Aorta (tissue), 5 donors: ENCODE results near the gene TRAFD1. TPM values are rescaled to one million over a fixed set of nuclear protein-coding genes. Genes with fewer than 3 reads are reported as not detected.

Source experiments
- ATAC-seq: fragments of 200-7000 bp; cut with Tn5 transposase; one replicate; pipeline ENCODE4 v1.9.1; 2022; ENCODE audit warnings: moderate library complexity; ENCODE audit not compliant: low FRiP score
- DNase-seq, 2 donors: peaks; one replicate each; pipeline ENCODE4 v3.0.0-alpha.2; 2020
- H3K27ac ChIP-seq, 2 donors: one replicate each; pipeline ENCODE4 v1.5.1; 2013; ENCODE audit warnings: low read length in 2 of 2, mild to moderate bottlenecking in 2 of 2, moderate library complexity in 2 of 2, control low read depth in 1 of 2, inconsistent platforms in 1 of 2, low read depth in 1 of 2
- H3K27me3 ChIP-seq, 2 donors: one replicate each; pipeline ENCODE4 v1.6.1; 2013; ENCODE audit warnings: control low read depth in 1 of 2, low read length in 1 of 2, mild to moderate bottlenecking in 1 of 2, moderate library complexity in 1 of 2; ENCODE audit not compliant: insufficient read depth in 2 of 2, control insufficient read depth in 1 of 2
- H3K36me3 ChIP-seq, 2 donors: one replicate each; pipeline ENCODE4 v1.6.1; 2013; ENCODE audit warnings: control low read depth in 1 of 2, low read length in 1 of 2, mild to moderate bottlenecking in 1 of 2; ENCODE audit not compliant: insufficient read depth in 2 of 2, control insufficient read depth in 1 of 2
- H3K4me1 ChIP-seq, 2 donors: one replicate each; pipeline ENCODE4 v1.6.1; 2013; ENCODE audit warnings: low read length in 2 of 2, control low read depth in 1 of 2, mild to moderate bottlenecking in 1 of 2, moderate library complexity in 1 of 2; ENCODE audit not compliant: insufficient read depth in 2 of 2, control insufficient read depth in 1 of 2
- H3K4me3 ChIP-seq, 2 donors: one replicate each; pipeline ENCODE4 v1.5.1; 2013; ENCODE audit warnings: low read length in 2 of 2, control low read depth in 1 of 2, mild to moderate bottlenecking in 1 of 2
- H3K9me3 ChIP-seq: one replicate; pipeline ENCODE4 v1.6.1; 2013; ENCODE audit warnings: mild to moderate bottlenecking, low read length; ENCODE audit not compliant: control insufficient read depth
- WGBS, 2 donors: extraction: QIAGEN DNeasy Blood & Tissue Kit; methylation state at CpG; one replicate each; pipeline ENCODE4 v1.1.7; 2013; 5-methylcytosine and 5-hydroxymethylcytosine counted together
- intact Hi-C, 2 donors: fragments of 100-400 bp; cut with DNase I; formaldehyde crosslinking; loops; one replicate each; pipeline versions ENCODE4 v1.14.2 to v1.15.0; 2022
- microRNA-seq, 2 donors: library from miRNA; unstranded; fragments of <30 nt; microRNA quantifications; one replicate each; pipeline ENCODE4 v1.2.0, GENCODE V29; 2020
- polyA plus RNA-seq, 2 donors: library from polyadenylated mRNA; stranded (reverse); fragments of 200-250 nt; gene quantifications; one replicate each; pipeline ENCODE4 v1.2.3, GENCODE V29; 2013
- total RNA-seq, 2 donors: library from RNA; stranded (reverse); fragmentation: NEBNext Ultra II Directional; extraction: Animal tissue kit (Norgen Biotek cat#: 25700); gene quantifications; one replicate each; pipeline ENCODE4 v1.2.1, GENCODE V29; 2021
- donor health status: healthy with polysubstance abuse.
- donor health status: Bipolar disorder and iron deficiency.
- donor health status: DM: no; HTN: no; CAD: no.
- donor health status: DM: no; HTN: no; CAD: no.
- donor health status: DM: yes; HTN: yes; CAD: no.

Gene TRAFD1
- total and polyA plus RNA-seq, 4 donors, result 8.9 to 35.5 (median 23.6) TPM

DNA sequence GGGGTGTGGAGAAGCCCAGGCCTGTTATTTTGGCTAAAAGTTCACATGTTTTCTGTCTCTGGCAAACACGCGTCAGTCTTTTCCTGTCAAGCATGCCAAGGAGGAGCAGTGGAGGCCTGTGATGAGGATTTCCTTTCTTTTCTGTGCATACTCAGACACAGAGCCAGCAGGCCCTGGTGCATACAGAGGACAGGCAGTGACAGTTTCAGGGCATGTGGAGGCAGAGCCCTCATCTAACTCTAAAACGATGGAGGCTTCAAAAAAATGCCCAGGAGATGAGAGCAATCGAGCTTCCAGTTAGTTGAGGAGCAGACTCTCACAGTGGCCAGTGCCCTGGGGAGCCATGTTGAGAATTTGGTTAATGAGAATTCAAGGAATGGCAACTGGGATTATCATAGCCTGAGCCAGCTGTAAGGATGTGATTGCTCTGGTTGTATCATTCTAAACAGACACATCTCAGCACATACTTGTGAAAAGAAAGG is 66.5 kb downstream of the TRAFD1 start:
- Histone ChIP-seq H3K4me1 (no peaks in the 10 kb centered on the region), H3K36me3 (peaks cover 0 to 15% of the 10 kb centered on the region in 2 donors), H3K27ac (no peak overlapping the region), H3K4me3 (no peak overlapping the region), H3K9me3 (no peaks in the 10 kb centered on the region), H3K27me3 (no peaks in the 10 kb centered on the region)
- 53 to 64% methylated on average over 4 of the region's 4 CpGs for WGBS, 2 donors
- ATAC-seq (no peak), DNase-seq (peak in 1 of 2 donors; percentile 26)
- intact Hi-C loops, result no loop called here

DNA sequence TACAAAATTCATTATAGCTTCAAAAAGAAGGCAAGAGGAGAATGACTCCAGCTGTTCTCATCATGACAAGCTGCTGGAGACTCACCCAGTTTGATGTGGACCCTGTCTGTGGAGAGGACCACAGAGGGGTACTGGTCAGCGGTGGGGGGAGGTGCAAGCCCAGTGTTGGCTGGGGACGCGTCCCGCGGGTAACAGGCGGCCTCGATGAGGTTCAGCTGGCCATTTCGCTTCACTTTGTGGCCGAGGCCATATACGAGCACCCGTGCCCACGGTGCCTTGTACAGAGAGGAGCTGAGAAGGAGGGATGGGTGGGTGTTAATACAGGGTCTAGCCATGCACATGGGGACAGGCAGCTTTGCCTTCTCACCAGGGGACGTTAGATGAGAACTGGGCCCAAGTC is 67.1 kb downstream of the TRAFD1 start:
- H3K4me3 ChIP-seq, result no peak overlapping the region
- no peaks in the 10 kb centered on the region for H3K27me3 ChIP-seq
- WGBS, 2 donors, result 93% methylated on average over 13 of the region's 13 CpGs
- peak; percentile 33 for ATAC-seq
- no peaks in the 10 kb centered on the region for H3K9me3 ChIP-seq
- no peaks in the 10 kb centered on the region for H3K4me1 ChIP-seq
- H3K27ac ChIP-seq, result no peak overlapping the region
- DNase-seq, result no peak
- peaks cover 5 to 15% of the 10 kb centered on the region in 2 donors for H3K36me3 ChIP-seq
- intact Hi-C loops, result no loop called here

DNA sequence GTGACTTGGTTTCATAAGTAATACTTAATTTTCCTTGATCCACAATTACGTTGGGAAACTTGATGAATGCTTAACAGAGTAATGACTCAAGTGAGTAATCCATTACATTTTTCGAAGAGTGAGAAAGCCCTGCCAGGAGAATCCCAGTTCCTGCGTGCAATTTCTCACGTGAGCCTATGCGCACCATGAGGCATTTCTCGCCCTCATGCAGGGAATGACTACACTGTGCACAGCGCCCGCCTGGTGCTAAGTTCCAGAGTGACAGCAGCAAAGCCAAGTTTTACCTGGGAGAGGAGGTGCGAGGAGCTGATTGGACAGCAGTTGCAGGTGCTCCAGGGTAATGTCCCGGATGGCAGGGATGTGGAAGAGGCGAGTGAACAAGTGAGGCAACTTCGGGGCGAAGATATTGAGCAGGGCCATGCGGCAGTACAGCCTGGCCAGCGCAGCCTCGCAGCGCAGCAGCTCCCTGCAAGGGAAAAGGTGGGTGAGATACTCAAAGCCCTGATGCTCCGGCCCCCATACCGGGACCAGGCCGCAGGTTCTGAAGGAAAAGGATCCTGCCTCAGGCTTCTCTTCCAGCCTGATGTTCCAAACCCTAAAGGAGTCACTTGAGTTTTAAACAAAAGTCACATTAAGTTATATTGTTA is 69.4 kb downstream of the TRAFD1 start:
- Histone ChIP-seq H3K9me3 (no peaks in the 10 kb centered on the region), H3K27ac (no peak overlapping the region), H3K27me3 (no peaks in the 10 kb centered on the region), H3K4me3 (no peak overlapping the region), H3K36me3 (peaks cover 6 to 19% of the 10 kb centered on the region in 2 donors), H3K4me1 (no peaks in the 10 kb centered on the region)
- no peak for DNase-seq
- 94 to 96% methylated on average over 20 of the region's 20 CpGs for WGBS, 2 donors
- no peak for ATAC-seq
- intact Hi-C loops, result no loop called here

DNA sequence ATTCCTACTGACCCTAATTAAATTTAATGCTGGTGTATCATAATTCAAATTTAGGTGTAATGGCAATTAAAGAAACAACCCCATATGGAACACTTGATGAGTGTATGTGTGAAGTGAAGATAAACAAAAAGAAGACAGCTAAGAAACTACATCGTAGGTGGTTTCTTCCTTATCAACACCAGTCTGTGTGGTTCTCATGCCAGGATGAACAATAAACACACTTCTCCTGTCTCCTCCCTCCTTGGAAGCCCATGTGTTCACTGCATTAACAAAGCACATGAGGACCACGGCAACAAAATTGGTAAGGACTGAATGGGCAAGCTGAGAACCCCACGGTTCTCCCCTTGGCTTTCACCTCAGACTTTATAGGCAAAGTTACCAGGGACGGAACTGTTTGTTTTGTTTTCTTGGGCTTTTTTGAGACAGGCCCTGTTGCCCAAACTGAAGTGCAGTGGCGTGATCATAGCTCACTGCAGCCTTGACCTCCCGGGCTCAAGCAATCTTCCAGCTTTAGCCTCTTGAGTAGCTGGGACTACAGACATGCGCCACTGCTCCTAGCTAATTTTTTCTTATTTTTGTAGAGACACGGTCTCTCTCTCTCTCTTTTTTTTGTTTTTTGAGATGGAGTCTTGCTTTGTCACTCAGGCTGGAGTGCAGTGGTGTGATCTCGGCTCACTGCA is 71.0 kb downstream of the TRAFD1 start:
- intact Hi-C loops, result no loop called here
- H3K9me3 ChIP-seq, result no peaks in the 10 kb centered on the region
- H3K27ac ChIP-seq, result no peak overlapping the region
- H3K4me3 ChIP-seq, result no peak overlapping the region
- no peaks in the 10 kb centered on the region for H3K4me1 ChIP-seq
- 82 to 86% methylated on average over 9 of the region's 9 CpGs for WGBS, 2 donors
- DNase-seq, result no peak
- H3K27me3 ChIP-seq, result no peaks in the 10 kb centered on the region
- no peak for ATAC-seq
- peaks cover 7 to 23% of the 10 kb centered on the region in 2 donors for H3K36me3 ChIP-seq

DNA sequence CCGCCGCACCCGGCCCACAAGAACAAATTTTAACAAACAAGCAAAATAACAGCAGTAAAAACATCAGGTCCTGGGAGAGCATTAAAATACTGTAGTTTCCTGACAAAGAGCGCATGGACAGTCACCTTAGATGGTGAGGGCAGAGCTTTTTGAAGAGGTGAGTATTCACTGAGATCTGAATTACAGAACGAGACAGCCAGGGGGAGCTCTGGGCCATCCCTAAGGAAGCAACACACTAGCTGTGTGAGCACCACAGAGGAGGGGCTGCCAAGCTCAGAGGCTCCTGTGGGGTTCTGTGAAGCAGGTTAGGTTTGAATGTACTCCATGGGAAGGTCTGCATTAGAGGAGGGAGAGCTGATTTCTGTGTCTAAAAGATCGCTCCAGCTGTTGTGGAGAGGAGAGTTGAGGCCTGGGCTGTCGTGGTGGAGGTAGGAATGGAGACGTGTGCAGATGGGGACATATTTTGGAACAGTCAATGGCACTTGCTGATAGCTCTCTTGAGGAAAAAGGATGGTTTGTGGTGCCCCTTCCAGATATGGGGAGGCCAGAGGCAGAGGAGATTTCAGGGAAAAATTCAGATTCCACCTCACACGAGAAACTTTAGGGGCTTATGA is 72.9 kb downstream of the TRAFD1 start:
- no peak overlapping the region for H3K4me3 ChIP-seq
- DNase-seq (no peak), ATAC-seq (no peak)
- no peaks in the 10 kb centered on the region for H3K9me3 ChIP-seq
- H3K4me1 ChIP-seq, result no peaks in the 10 kb centered on the region
- H3K27me3 ChIP-seq, result no peaks in the 10 kb centered on the region
- intact Hi-C loops, result no loop called here
- peaks cover 7 to 19% of the 10 kb centered on the region in 2 donors for H3K36me3 ChIP-seq
- 73 to 82% methylated on average over 9 of the region's 9 CpGs for WGBS, 2 donors
- no peak overlapping the region for H3K27ac ChIP-seq

DNA sequence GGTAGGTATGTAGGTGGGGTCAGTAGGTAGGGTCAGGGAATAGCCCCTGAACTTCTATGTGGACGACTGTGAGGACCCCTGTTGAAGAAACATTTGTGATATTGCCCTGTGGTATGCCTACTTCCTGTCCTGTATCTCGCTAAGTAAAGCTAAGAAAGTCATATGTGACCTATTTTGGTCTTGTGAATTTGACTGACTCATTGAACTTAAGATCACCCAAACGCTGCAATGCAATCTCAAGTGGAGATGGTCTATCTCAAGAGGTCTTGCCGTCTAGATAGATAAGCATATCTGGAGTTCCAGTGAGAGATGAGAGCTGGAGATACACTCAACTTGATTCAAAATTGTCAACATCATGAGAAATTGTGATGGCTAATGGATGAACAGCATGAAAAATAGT is 73.8 kb downstream of the TRAFD1 start:
- Histone ChIP-seq H3K36me3 (peaks cover 7 to 16% of the 10 kb centered on the region in 2 donors), H3K4me3 (no peak overlapping the region), H3K27me3 (no peaks in the 10 kb centered on the region), H3K4me1 (no peaks in the 10 kb centered on the region), H3K9me3 (no peaks in the 10 kb centered on the region), H3K27ac (no peak overlapping the region)
- 57 to 61% methylated on average over 4 of the region's 4 CpGs for WGBS, 2 donors
- ATAC-seq (no peak), DNase-seq (no peak)
- intact Hi-C loops, result no loop called here

Small RNA genes lying within 50 kb of the gene (microRNA-seq; reads per million reads assigned to microRNA genes)
- gene MIR6861, result 0 reads per million in 2 donors

Other genes starting within 250 kb of the TRAFD1 start
- 1 to 10 TPM; 8.5 to 9.9 TPM for gene TMEM116, start 112.4 kb upstream of the TRAFD1 start, total RNA-seq
- 1 to 10 TPM; 2.4 to 9.9 TPM for gene TMEM116, start 112.4 kb upstream of the TRAFD1 start, polyA plus RNA-seq
- gene ERP29, start 112.1 kb upstream of the TRAFD1 start, total RNA-seq, result 10 to 100 TPM; 41.5 to 62.2 TPM
- gene ERP29, start 112.1 kb upstream of the TRAFD1 start, polyA plus RNA-seq, result 10 to 100 TPM; 91.4 to 96.2 TPM
- gene NAA25, start 16.8 kb upstream of the TRAFD1 start, total RNA-seq, result 10 to 100 TPM; 23.4 to 27.5 TPM
- 1 to 10 TPM; 2.1 to 5.1 TPM for gene NAA25, start 16.8 kb upstream of the TRAFD1 start, polyA plus RNA-seq